NOMO-1 treated with DMSO at 0.1 percent for 48 hours (cell line): Measurements from ENCODE around the gene RAD51B.

Experiments
- DNase-seq: peaks from one replicate; lab custom pipeline; 2025; ENCODE audit not compliant: unreplicated experiment; lab: John Stamatoyannopoulos, UW

Gene RAD51B

GRCh38 chr14:67833403-67833802 lies 13.8 kb downstream of the RAD51B start:
- DNase-seq = no peak

GRCh38 chr14:67835596-67835995 lies 16.0 kb downstream of the RAD51B start:
- DNase-seq = no peak

- DNase-seq = peak; percentile 62
Measured at GRCh38 chr14:67837011-67837624, 17.5 kb downstream of the RAD51B start.

- DNase-seq = no peak
Measured at GRCh38 chr14:67846029-67846610, 26.5 kb downstream of the RAD51B start.

- DNase-seq = no peak
Measured at GRCh38 chr14:67850066-67850830, 30.7 kb downstream of the RAD51B start.

- no peak for DNase-seq
Measured at GRCh38 chr14:67851785-67852410, 32.3 kb downstream of the RAD51B start.

- peak; percentile 91 for DNase-seq
Measured at GRCh38 chr14:67852926-67853604, 33.5 kb downstream of the RAD51B start.

GRCh38 chr14:67853715-67854114 lies 34.1 kb downstream of the RAD51B start:
- DNase-seq = peak; percentile 84

- no peak for DNase-seq
Measured at GRCh38 chr14:67856827-67857226, 37.2 kb downstream of the RAD51B start.

- no peak for DNase-seq
Measured at GRCh38 chr14:67857778-67858350, 38.3 kb downstream of the RAD51B start.

- no peak for DNase-seq
Measured at GRCh38 chr14:67859169-67859749, 39.7 kb downstream of the RAD51B start.

- no peak for DNase-seq
Measured at GRCh38 chr14:67863223-67863622, 43.6 kb downstream of the RAD51B start.

- DNase-seq = no peak
Measured at GRCh38 chr14:67875175-67876006, 55.8 kb downstream of the RAD51B start.

- DNase-seq = no peak
Measured at GRCh38 chr14:67879026-67879425, 59.4 kb downstream of the RAD51B start.

- DNase-seq = no peak
Measured at GRCh38 chr14:67881225-67881624, 61.6 kb downstream of the RAD51B start.

- DNase-seq = peak; percentile 18
Measured at GRCh38 chr14:67882986-67883555, 63.5 kb downstream of the RAD51B start.

GRCh38 chr14:67883717-67884116 lies 64.1 kb downstream of the RAD51B start:
- no peak for DNase-seq

GRCh38 chr14:67886191-67886590 lies 66.6 kb downstream of the RAD51B start:
- DNase-seq = no peak

- DNase-seq = no peak
Measured at GRCh38 chr14:67887478-67887877, 67.9 kb downstream of the RAD51B start.
